OCI-LY7 (cell line): ENCODE data around the gene HSCB. TPM values are rescaled to one million over a fixed set of nuclear protein-coding genes. Genes with fewer than 3 reads are reported as not detected.

Experiments used
- BruUV-seq: library from RNA; stranded (reverse); fragments of 400-500 nt; replicated peaks from 2 replicates; lab custom pipeline; 2021; lab: Mats Ljungman, UMichigan
- CTCF ChIA-PET: fragments of 300-600 bp; sonication (Branson Sonifier 250); formaldehyde crosslinking; loops from one replicate; lab custom pipeline; 2022; ENCODE audit warnings: antibody characterized with exemption; ENCODE audit not compliant: unreplicated experiment; lab: Charles Lee
- POLR2A ChIA-PET: fragments of 300-600 bp; sonication (Branson Sonifier 250); formaldehyde crosslinking; loops from one replicate; lab custom pipeline; 2022; ENCODE audit warnings: antibody characterized with exemption; lab: Charles Lee
- DNase-seq: peaks from one replicate; pipeline ENCODE4 v3.0.0-alpha.2; 2015; ENCODE audit warnings: low spot score
- H2AFZ ChIP-seq: fragments of 200-600 bp; sonication (generic), shearing (Covaris generic); 2 replicates; pipeline ENCODE4 v1.6.1; 2014; ENCODE audit warnings: mild to moderate bottlenecking, antibody characterized with exemption, low read length, moderate library complexity
- H3K27ac ChIP-seq: fragments of 200-600 bp; sonication (generic); 2 replicates; pipeline ENCODE4 v1.5.1; 2014; ENCODE audit warnings: mixed run types, low read depth, mild to moderate bottlenecking, moderate library complexity, low read length, inconsistent platforms; ENCODE audit not compliant: poor library complexity, severe bottlenecking
- H3K36me3 ChIP-seq: fragments of 200-600 bp; sonication (generic); 2 replicates; pipeline ENCODE4 v1.6.1; 2014; ENCODE audit warnings: mild to moderate bottlenecking, antibody characterized with exemption, low read length, moderate library complexity, mixed read lengths; ENCODE audit not compliant: insufficient read depth
- H3K4me1 ChIP-seq: fragments of 200-600 bp; sonication (generic); 2 replicates; pipeline ENCODE4 v1.5.1; 2014; ENCODE audit warnings: mild to moderate bottlenecking, low read length; ENCODE audit not compliant: insufficient read depth, poor library complexity, severe bottlenecking
- H3K4me2 ChIP-seq: fragments of 200-600 bp; sonication (generic); 2 replicates; pipeline ENCODE4 v1.6.1; 2014; ENCODE audit warnings: mild to moderate bottlenecking, low read length
- H3K4me3 ChIP-seq: fragments of 200-600 bp; sonication (generic); 2 replicates; pipeline ENCODE4 v1.5.1; 2014; ENCODE audit warnings: mild to moderate bottlenecking, low read depth, low read length; ENCODE audit not compliant: poor library complexity, severe bottlenecking
- H3K79me2 ChIP-seq: fragments of 200-600 bp; sonication (generic); 2 replicates; pipeline ENCODE4 v1.6.1; 2016; ENCODE audit warnings: low read depth, mild to moderate bottlenecking, low read length, moderate library complexity, mixed read lengths; ENCODE audit not compliant: insufficient read depth
- H3K9me2 ChIP-seq: fragments of 200-600 bp; sonication (generic); 2 replicates; pipeline ENCODE4 v1.6.1; 2016; ENCODE audit warnings: mild to moderate bottlenecking, low read length, mixed read lengths; ENCODE audit not compliant: insufficient read depth
- H3K9me3 ChIP-seq: fragments of 200-600 bp; sonication (generic); 2 replicates; pipeline ENCODE4 v1.6.1; 2014; ENCODE audit warnings: mild to moderate bottlenecking, mixed run types, low read length, mixed read lengths
- H4K20me1 ChIP-seq: fragments of 200-600 bp; sonication (generic); 2 replicates; pipeline ENCODE4 v1.6.1; 2014; ENCODE audit warnings: mild to moderate bottlenecking, antibody characterized with exemption, low read length, moderate library complexity, mixed read lengths; ENCODE audit not compliant: insufficient read depth
- CTCF ChIP-seq: fragments of 200-600 bp; sonication (generic); conservative IDR thresholded peaks from 2 replicates; pipeline ENCODE4 v1.5.1; 2014; ENCODE audit warnings: mild to moderate bottlenecking, antibody characterized with exemption, low read length, moderate library complexity, mixed read lengths
- EZH2phosphoT487 ChIP-seq: fragments of 200-600 bp; sonication (generic); IDR thresholded peaks from 2 replicates; pipeline ENCODE4 v1.6.1; 2018; ENCODE audit warnings: low read depth, borderline replicate concordance, mild to moderate bottlenecking, mixed run types, antibody characterized with exemption, low read length, moderate library complexity, mixed read lengths
- intact Hi-C: fragments of 100-400 bp; cut with micrococcal nuclease; formaldehyde crosslinking; loops from one replicate; pipeline ENCODE4 v1.10.0; 2022; ENCODE audit not compliant: unreplicated experiment
- total RNA-seq, 2 experiments: library from RNA; depleted of rRNA in 1 of 2; stranded (reverse); fragments of >200 nt in 1 of 2; shearing (Covaris generic) in 1 of 2; gene quantifications; 2 replicates each; pipeline ENCODE4 v1.2.3, GENCODE V29; 2014 to 2022

HSCB gene
- total RNA-seq, 2 experiments from 2014 or later: 17.2 to 23.4 TPM

- Histone ChIP-seq H4K20me1 (no peaks in the 10 kb centered on the region), H3K79me2 (no peaks in the 10 kb centered on the region), H3K4me1 (peaks cover 12% of the 10 kb centered on the region), H3K27ac (no peak overlapping the region), H3K9me2 (no peaks in the 10 kb centered on the region), H2AFZ (no peak overlapping the region), H3K36me3 (peaks cover 75% of the 10 kb centered on the region), H3K4me2 (no peak overlapping the region), H3K4me3 (no peak overlapping the region), H3K9me3 (no peaks in the 10 kb centered on the region)
- intact Hi-C loops: no loop called here
- ChIA-PET POLR2A (no interaction called here), CTCF (no interaction called here)
- no TSS peak for BruUV-seq
- TF ChIP-seq CTCF (no peak), EZH2phosphoT487 (no peak)
- DNase-seq: no peak
These were observed 31.7 kb upstream of the HSCB start for GRCh38 chr22:28710107-28710506.

GRCh38 chr22:28710576-28711191, 31.2 kb upstream of the HSCB start:
- Histone ChIP-seq H3K27ac (no peak overlapping the region), H3K36me3 (peaks cover 72% of the 10 kb centered on the region), H3K9me2 (no peaks in the 10 kb centered on the region), H3K9me3 (no peaks in the 10 kb centered on the region), H3K4me1 (peaks cover 12% of the 10 kb centered on the region), H2AFZ (no peak overlapping the region), H3K4me3 (no peak overlapping the region), H3K4me2 (no peak overlapping the region), H3K79me2 (no peaks in the 10 kb centered on the region), H4K20me1 (no peaks in the 10 kb centered on the region)
- TF ChIP-seq EZH2phosphoT487 (no peak), CTCF (no peak)
- no peak for DNase-seq
- intact Hi-C loops: no loop called here
- ChIA-PET CTCF (no interaction called here), POLR2A (no interaction called here)
- BruUV-seq: no TSS peak

- no peak overlapping the region for H3K4me3 ChIP-seq
- no peak for DNase-seq
- CTCF ChIA-PET: no interaction called here
These were observed 30.5 kb upstream of the HSCB start for GRCh38 chr22:28711341-28711740.

More at GRCh38 chr22:28711341-28711740, 30.5 kb upstream of the HSCB start:
- H3K4me2 ChIP-seq: no peak overlapping the region
- no peak for TF ChIP-seq EZH2phosphoT487
- H3K9me2 ChIP-seq: no peaks in the 10 kb centered on the region
- H3K36me3 ChIP-seq: peaks cover 69% of the 10 kb centered on the region
- no TSS peak for BruUV-seq
- peaks cover 12% of the 10 kb centered on the region for H3K4me1 ChIP-seq
- H2AFZ ChIP-seq: no peak overlapping the region
- no peaks in the 10 kb centered on the region for H3K9me3 ChIP-seq
- POLR2A ChIA-PET: no interaction called here
- H3K79me2 ChIP-seq: no peaks in the 10 kb centered on the region
- H4K20me1 ChIP-seq: no peaks in the 10 kb centered on the region
- intact Hi-C loops: no loop called here
- H3K27ac ChIP-seq: no peak overlapping the region
